ENCODE data around the gene ZNF429. TPM values are rescaled to one million over a fixed set of nuclear protein-coding genes. Genes with fewer than 3 reads are reported as not detected.

Gene ZNF429
- total and polyA plus RNA-seq, 2 of the 4 experiments (the other 2 are of a cell fraction): 4.3 to 6.4 TPM

- peak; percentile 44 for ATAC-seq (ENCODE audit: low read depth)
- Histone ChIP-seq H3K27ac (ENCODE audit: insufficient read depth, low read length) (no peak overlapping the region), H3K36me3 (ENCODE audit: control insufficient read depth, insufficient read depth, low read length) (no peaks in the 10 kb centered on the region), H3K4me3 (ENCODE audit: insufficient read depth, low read depth, low read length) (no peak overlapping the region), H4K20me1 (ENCODE audit: insufficient read depth, low read length) (no peaks in the 10 kb centered on the region), H3K9me3 (ENCODE audit: control insufficient read depth, insufficient read depth, low read length) (peaks cover 32% of the 10 kb centered on the region), H2BK120ac (ENCODE audit: low read depth, low read length) (no peak overlapping the region), H3K9me1 (ENCODE audit: insufficient read depth, low read length) (no peaks in the 10 kb centered on the region), H3K18ac (ENCODE audit: low read depth, low read length) (no peak overlapping the region), H3K4ac (ENCODE audit: low read depth, low read length) (no peak overlapping the region), H3K14ac (replicated peaks; ENCODE audit: low read depth, low read length) (no peak overlapping the region), H3K56ac (ENCODE audit: extremely low read depth, insufficient read depth, low read length) (no peak overlapping the region), H4K91ac (ENCODE audit: insufficient read depth, low read depth, low read length) (no peak overlapping the region), H2AK5ac (ENCODE audit: low read depth, low read length) (no peak overlapping the region), H3K27me3 (ENCODE audit: control insufficient read depth, insufficient read depth, low read length) (no peaks in the 10 kb centered on the region; the same call in 1 of the 2 replicates), H2BK5ac (ENCODE audit: low read depth, low read length, poor library complexity, severe bottlenecking) (no peak overlapping the region), H4K5ac (ENCODE audit: low read depth, low read length) (no peak overlapping the region), H4K8ac (ENCODE audit: low read depth in 2 of 2, low read length in 2 of 2) (no peak overlapping the region), H3K23ac (ENCODE audit: low read depth, low read length) (no peak overlapping the region), H2AK9ac (replicated peaks; ENCODE audit: low read depth, low read length, poor library complexity) (no peak overlapping the region), H3K4me2 (ENCODE audit: low read depth, low read length) (peak overlapping the region; percentile 40; the same call in 1 of the 2 replicates), H3K79me1 (ENCODE audit: low read depth in 1 of 2, low read length in 2 of 2) (no peaks in the 10 kb centered on the region), H2BK15ac (ENCODE audit: low read depth, low read length) (no peak overlapping the region), H2AFZ (replicated peaks; ENCODE audit: low read length, poor library complexity) (peak overlapping the region; percentile 32), H2BK20ac (ENCODE audit: low read depth, low read length) (no peak overlapping the region), H3K9ac (ENCODE audit: low read depth, low read length) (no peak overlapping the region), H3K4me1 (ENCODE audit: control insufficient read depth, insufficient read depth, low read length) (no peaks in the 10 kb centered on the region)
- dilution Hi-C loops (cut with HindIII; ENCODE audit: low sequenced_read_pairs, unreplicated experiment): no loop called here
- 8% methylated on average over 28 of the region's 72 CpGs; no CpG with 5 or more reads in 1 of the 2 experiments for WGBS, 2 experiments (ENCODE audit: extremely low coverage in 2 of 2, insufficient read length in 1 of 2)
- no peak for DNase-seq
- CTCF ChIA-PET: no interaction called here
- TF ChIP-seq RFX5 (IDR thresholded peaks at IDR 0.05; ENCODE audit: low read depth, low read length) (no peak), ELK1 (IDR thresholded peaks at IDR 0.05; ENCODE audit: borderline replicate concordance, low read depth, low read length) (no peak), SMC3 (IDR thresholded peaks at IDR 0.05; ENCODE audit: low read depth, low read length) (no peak), MAFK (IDR thresholded peaks at IDR 0.05; ENCODE audit: low read depth, low read length) (no peak), POLR2A (IDR thresholded peaks at IDR 0.05; ENCODE audit: low read depth, low read length) (no peak), MAZ (IDR thresholded peaks at IDR 0.05; ENCODE audit: borderline replicate concordance, low read depth, low read length) (no peak), CTCF (conservative IDR thresholded peaks at IDR 0.05; ENCODE audit: low read depth, low read length) (no peak), CHD1 (IDR thresholded peaks at IDR 0.05; ENCODE audit: low read depth, low read length) (no peak), BHLHE40 (IDR thresholded peaks at IDR 0.05; ENCODE audit: low read depth, low read length) (no peak)
- TF ChIP-seq, protein P1, sequence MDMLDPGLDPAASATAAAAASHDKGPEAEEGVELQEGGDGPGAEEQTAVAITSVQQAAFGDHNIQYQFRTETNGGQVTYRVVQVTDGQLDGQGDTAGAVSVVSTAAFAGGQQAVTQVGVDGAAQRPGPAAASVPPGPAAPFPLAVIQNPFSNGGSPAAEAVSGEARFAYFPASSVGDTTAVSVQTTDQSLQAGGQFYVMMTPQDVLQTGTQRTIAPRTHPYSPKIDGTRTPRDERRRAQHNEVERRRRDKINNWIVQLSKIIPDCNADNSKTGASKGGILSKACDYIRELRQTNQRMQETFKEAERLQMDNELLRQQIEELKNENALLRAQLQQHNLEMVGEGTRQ (IDR thresholded peaks at IDR 0.05; ENCODE audit: low read depth, low read length): no peak
- in situ Hi-C loops (cut with MboI; ENCODE audit: low sequenced_read_pairs): no loop called here
- no TSS peak for BruUV-seq (replicated peaks)
- POLR2A ChIA-PET (ENCODE audit: unreplicated experiment): no interaction called here
- intact Hi-C loops (cut with micrococcal nuclease): no loop called here
Measured at GRCh38 chr19:21586311-21587116, 81.1 kb downstream of the ZNF429 start.
